Activated T-helper 17 cell treated with anti-CD3 and anti-CD28 coated beads, Interleukin-2, amount 50 U/mL, for 72 hours (primary cell): ENCODE results near the gene ZBP1. TPM values are rescaled to one million over a fixed set of nuclear protein-coding genes. Genes with fewer than 3 reads are reported as not detected.

ENCODE experiments used
- ATAC-seq: fragments of 150-1000 bp; cut with Tn5 transposase; replicated peaks from 2 replicates; pipeline ENCODE4 v1.10.0; 2021; ENCODE audit warnings: mild to moderate bottlenecking, moderate library complexity
- H3K27ac Mint-ChIP-seq: one replicate; pipeline ENCODE4 v1.8.0; 2022; ENCODE audit warnings: mixed read lengths
- H3K27me3 Mint-ChIP-seq: one replicate; pipeline ENCODE4 v1.8.0; 2022; ENCODE audit warnings: mixed read lengths
- H3K36me3 Mint-ChIP-seq: one replicate; pipeline ENCODE4 v1.8.0; 2022; ENCODE audit warnings: low read depth, mild to moderate bottlenecking, mixed read lengths
- H3K4me1 Mint-ChIP-seq: one replicate; pipeline ENCODE4 v1.8.0; 2022; ENCODE audit warnings: mixed read lengths
- H3K4me3 Mint-ChIP-seq: one replicate; pipeline ENCODE4 v1.8.0; 2022; ENCODE audit warnings: mild to moderate bottlenecking, mixed read lengths
- H3K9me3 Mint-ChIP-seq: one replicate; pipeline ENCODE4 v1.8.0; 2022; ENCODE audit warnings: mixed read lengths
- total RNA-seq, 2 donors: library from RNA; stranded (reverse); gene quantifications; one replicate each; pipeline ENCODE4 v1.2.3, GENCODE V29; 2022

The ZBP1 gene
- total RNA-seq, 2 donors from 2014 or later, result 1.0 to 1.7 TPM

DNA sequence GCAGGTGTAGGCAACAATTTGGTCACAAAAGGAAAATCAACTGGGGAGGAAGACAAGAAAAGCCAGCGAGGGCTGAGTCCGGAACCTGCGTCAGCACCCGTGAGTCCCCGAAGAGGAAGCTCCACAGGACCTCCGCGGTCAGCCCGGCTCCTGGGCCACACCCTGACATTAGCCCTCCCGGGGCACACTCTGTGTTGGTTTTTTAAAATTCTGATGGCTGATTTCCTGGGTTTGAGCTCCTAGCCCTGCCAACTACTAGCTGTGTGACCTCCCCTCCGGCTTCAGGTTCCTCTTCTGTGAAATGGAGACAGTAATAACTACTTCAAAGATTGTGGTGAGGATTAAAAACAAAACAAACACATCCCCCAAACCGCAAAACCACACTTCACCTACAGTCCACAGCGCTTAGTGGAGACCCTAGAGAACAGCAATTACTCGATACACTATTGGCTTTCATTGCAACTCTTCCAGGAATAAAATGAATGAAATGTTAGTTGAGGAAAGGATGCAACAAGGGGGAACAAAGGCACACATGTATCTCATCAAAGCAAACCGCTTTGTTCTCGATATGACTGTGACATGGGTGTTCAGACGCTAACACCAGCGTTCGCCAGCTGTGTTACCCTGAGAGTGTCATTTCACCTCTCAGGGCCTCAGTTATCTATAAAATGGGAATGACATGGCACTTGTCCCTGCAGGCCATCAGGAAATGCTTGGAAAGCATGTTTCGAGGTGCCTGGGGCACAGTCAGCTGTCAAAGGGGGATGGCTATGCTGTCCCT is 985 bp downstream of the ZBP1 start:
- ATAC-seq, result peak; percentile 80
- Mint-ChIP-seq H3K4me1 (peaks cover 41% of the 10 kb centered on the region), H3K27ac (peak overlapping the region; percentile 88), H3K27me3 (no peaks in the 10 kb centered on the region), H3K9me3 (no peaks in the 10 kb centered on the region), H3K36me3 (peaks cover 5% of the 10 kb centered on the region), H3K4me3 (peak overlapping the region; percentile 83)

DNA sequence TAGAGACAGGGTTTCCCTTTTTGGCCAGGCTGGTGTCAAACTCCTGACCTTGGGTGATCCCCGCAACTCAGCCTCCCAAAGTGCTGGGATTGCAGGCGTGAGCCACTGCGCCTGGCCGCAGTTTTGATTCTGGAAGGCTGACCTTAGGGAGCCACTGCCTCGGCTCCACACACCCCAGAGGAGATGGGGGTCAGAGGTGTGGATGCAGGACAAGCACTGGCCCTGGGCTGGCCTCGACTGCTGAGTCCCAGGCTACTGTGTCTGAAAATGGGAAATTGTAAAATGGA is 1.5 kb downstream of the ZBP1 start:
- Mint-ChIP-seq H3K36me3 (peaks cover 6% of the 10 kb centered on the region), H3K27me3 (no peaks in the 10 kb centered on the region), H3K4me3 (peak overlapping the region; percentile 83), H3K9me3 (no peaks in the 10 kb centered on the region), H3K4me1 (peaks cover 41% of the 10 kb centered on the region), H3K27ac (peak overlapping the region; percentile 88)
- ATAC-seq, result no peak

DNA sequence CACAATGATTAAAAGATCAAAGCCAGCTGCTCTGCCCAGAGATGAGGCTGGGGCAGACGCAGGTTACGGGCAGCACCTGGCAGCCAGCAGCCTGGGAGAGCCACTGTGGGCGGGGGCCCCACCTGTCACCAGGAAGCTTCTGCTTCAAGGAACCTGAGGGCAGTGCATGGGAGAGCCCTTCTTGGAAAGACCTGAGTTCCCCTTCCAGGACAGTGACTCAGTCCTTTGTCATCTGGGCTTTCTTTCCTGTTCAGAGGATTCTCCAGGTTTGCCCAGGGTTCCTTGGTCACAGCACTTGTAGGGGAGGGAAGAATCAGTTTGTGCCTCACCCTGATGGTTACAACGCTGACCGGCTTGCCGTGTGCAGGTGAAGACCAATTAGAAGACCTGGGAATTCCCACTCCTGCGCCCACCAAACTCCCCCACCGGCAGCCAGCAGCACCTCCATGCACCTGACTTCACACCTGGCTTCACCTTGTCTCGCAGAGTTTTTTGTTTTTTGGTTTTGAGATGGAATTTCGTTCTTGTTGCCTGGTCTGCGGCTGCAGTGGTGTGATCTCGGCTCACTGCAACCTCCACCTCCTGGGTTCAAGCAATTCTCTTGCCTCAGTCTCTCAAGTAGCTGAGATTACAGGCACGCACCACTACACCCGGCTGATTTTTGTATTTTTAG is 2.0 kb downstream of the ZBP1 start:
- peaks cover 10% of the 10 kb centered on the region for H3K36me3 Mint-ChIP-seq
- H3K27ac Mint-ChIP-seq, result peak overlapping the region; percentile 88
- H3K4me3 Mint-ChIP-seq, result peak overlapping the region; percentile 83
- peak; percentile 37 for ATAC-seq
- H3K9me3 Mint-ChIP-seq, result no peaks in the 10 kb centered on the region
- H3K27me3 Mint-ChIP-seq, result no peaks in the 10 kb centered on the region
- peaks cover 41% of the 10 kb centered on the region for H3K4me1 Mint-ChIP-seq

DNA sequence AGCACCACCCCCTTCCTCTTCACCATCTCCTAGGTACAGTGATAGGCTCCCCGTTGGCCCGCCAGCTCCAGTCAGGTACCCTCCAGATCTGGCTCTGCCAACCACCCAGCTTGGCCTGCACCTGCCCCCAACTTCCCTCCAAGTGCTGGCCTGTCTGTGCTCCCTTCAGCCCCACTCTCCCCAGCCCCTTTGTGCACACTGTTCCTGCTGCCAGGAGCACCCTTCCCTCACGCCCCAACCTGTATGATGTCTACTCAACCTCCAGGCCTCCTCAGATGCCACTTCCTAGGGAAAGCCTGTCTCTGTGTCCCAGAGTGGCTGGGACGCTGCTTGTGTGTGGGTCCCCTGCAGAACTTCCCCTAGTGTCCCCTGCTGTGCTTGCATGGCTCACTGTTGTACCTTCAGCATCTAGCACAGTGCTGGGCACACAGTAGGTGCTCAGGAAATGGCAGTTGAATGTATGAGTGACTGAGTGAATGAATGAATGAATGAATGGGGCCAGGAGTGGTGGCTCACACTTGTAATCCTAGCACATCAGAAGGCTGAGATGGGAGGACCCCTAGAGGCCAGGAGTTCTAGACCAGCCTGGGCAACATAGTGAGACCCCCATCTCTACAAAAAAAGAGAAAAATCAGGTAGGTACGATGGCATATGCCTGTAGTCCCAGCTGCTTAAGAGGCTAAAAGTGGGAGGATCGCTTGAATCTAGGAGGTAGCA is 3.0 kb downstream of the ZBP1 start:
- peaks cover 13% of the 10 kb centered on the region for H3K36me3 Mint-ChIP-seq
- peaks cover 35% of the 10 kb centered on the region for H3K4me1 Mint-ChIP-seq
- H3K27ac Mint-ChIP-seq, result no peak overlapping the region
- no peaks in the 10 kb centered on the region for H3K9me3 Mint-ChIP-seq
- H3K27me3 Mint-ChIP-seq, result no peaks in the 10 kb centered on the region
- H3K4me3 Mint-ChIP-seq, result peak overlapping the region; percentile 83
- no peak for ATAC-seq

DNA sequence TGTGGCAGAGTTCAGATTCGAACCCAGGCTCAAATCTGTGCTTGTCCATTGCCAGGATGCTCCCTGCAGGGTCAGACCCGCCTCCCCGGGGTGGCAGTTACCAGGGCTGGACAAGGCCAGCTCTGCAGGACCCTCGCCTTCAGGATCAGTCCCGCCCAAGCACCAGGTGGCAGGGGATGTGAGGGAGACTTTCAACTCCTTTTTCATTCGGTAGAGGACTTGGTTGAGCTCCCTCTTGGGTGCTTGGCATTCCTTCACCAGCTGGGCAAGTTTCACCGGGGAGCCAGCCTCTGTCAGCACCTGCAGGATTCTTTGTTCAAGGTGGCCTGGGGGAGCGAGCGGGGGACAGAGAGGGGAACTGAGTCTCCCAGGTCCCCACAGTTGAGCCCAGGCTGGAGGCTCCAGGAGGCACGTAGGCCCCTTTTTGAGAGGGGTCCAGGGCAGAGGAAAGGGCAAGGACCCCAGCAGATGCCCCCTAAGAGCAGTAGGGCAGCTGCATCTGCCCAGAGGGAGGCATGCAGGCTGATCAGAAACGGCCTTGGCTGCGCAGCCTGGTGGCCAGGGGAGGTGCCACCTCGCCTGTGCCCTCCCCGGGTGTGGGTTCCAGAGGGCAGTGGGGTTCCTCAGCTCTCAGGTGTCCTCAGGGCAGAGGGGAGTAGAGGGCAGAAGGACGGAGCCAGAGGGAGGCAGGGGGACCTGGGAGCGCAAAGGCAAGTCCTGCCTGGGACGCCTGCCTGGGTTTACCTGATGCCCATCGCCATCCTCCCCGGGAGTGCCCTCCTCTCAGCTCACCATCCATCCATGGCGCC is 3.9 kb downstream of the ZBP1 start:
- Mint-ChIP-seq H3K4me3 (no peak overlapping the region), H3K9me3 (no peaks in the 10 kb centered on the region), H3K27me3 (no peaks in the 10 kb centered on the region), H3K36me3 (peaks cover 13% of the 10 kb centered on the region), H3K4me1 (peaks cover 34% of the 10 kb centered on the region), H3K27ac (no peak overlapping the region)
- no peak for ATAC-seq

DNA sequence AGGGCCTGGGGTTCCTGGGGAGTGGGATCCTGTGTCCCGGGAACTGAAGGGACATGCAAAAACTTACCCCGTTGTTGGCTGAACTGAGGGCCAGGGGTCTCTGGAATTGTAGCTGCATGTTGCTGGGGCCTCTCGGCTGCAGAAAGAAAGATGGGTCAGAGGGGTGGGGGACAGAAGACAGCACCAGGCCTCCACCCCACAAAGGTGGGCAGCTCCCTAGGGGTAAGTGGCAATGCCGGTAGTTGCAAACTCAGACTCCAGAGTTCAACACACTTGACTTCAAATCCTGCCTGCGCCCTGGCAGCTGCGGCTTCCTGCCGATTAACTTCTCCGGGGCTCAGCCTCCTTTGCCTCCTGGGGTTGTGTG is 4.8 kb downstream of the ZBP1 start:
- no peaks in the 10 kb centered on the region for H3K27me3 Mint-ChIP-seq
- no peak overlapping the region for H3K27ac Mint-ChIP-seq
- H3K4me3 Mint-ChIP-seq, result no peak overlapping the region
- H3K9me3 Mint-ChIP-seq, result no peaks in the 10 kb centered on the region
- H3K36me3 Mint-ChIP-seq, result peaks cover 20% of the 10 kb centered on the region
- no peak for ATAC-seq
- H3K4me1 Mint-ChIP-seq, result peaks cover 28% of the 10 kb centered on the region

DNA sequence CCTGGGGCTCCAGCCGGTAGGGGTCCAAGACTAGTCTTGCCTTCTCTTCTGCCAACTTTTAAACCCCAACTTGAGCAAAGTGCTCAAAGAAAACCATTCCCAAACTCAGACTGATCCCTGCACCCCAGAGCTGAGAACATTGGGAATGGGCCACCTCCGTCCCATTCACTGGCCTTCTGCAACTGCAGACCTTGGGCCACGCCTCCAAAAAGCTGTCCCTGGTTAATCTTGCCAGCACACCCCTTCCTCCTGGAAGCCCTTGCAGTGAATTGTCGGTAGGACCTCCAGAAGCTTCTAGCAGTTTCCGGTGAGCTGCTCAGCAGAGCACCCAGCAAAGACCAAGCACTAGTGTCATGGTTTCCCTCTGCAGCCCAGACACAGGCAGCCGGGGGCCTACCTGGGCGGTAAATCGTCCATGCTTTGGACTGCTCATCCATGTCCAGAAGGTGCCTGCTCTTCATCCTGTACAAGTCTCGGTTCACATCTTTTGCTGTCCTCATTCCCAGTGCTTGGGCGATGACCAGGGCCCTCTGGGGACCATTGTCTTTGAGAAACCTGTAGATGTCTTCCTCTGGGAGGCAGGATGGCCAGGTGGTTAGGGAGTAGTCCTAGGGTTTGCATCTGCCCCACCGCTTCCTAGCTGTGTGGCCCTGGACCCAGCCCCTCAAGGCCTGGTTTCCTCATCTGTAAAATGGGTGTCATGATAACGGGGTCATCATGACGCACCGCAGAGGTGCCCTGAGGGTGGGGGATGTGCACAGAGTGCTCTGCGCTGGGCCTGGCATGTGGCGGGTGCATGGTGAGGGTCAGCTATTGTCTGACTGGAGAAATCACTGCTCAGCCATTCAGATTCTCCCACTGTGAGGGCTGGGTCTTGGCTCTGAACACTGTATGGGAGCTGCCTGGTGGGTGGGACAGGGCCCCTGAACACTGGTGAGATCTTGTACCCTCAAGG is 5.5 kb downstream of the ZBP1 start:
- Mint-ChIP-seq H3K36me3 (peaks cover 27% of the 10 kb centered on the region), H3K4me1 (peaks cover 23% of the 10 kb centered on the region), H3K9me3 (no peaks in the 10 kb centered on the region), H3K27me3 (no peaks in the 10 kb centered on the region), H3K27ac (no peak overlapping the region), H3K4me3 (no peak overlapping the region)
- no peak for ATAC-seq

DNA sequence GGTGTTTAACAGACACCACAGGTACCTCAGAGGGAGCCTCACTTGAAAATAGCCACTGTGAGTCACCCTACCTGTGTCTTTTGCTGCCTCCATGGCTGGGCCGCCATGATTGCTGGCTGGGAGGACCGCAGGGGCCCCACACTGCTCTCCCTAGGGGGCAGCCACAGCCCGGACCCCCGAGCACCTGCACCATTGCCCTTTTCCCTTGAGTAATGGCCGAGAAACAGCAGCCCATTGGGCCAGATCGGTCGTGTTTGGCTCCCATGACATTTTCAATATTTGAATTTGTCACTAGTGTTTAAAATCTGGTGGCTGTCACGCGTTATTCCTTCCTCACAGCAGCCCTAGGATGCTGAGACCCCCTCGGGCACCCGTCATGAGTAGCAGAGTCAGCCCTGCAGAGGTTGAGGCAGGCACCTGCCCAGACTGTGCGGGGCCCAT is 6.7 kb downstream of the ZBP1 start:
- Mint-ChIP-seq H3K9me3 (no peaks in the 10 kb centered on the region), H3K36me3 (peaks cover 39% of the 10 kb centered on the region), H3K4me1 (peaks cover 12% of the 10 kb centered on the region), H3K27ac (no peak overlapping the region), H3K4me3 (no peak overlapping the region), H3K27me3 (no peaks in the 10 kb centered on the region)
- no peak for ATAC-seq

DNA sequence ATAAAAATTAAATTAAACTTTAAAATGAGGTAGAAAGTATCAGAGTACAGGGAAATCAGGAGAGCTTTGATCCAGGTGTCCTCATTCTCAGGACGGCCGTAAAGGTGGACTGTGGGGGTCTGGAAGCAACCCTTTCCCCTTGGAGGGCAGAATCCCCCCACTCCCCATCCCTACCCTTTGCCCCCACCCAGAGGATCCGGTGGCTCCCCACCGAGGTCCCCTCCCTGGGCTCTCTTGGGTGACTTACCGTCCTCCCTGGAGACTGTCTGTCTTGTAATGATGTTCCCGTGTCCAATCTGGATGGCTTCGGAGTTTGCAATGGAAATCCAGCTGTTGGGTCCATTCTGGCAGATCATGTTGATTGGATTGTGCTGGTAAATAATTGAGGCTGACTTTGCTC is 7.3 kb downstream of the ZBP1 start:
- Mint-ChIP-seq H3K4me1 (peaks cover 7% of the 10 kb centered on the region), H3K4me3 (no peak overlapping the region), H3K27ac (no peak overlapping the region), H3K9me3 (no peaks in the 10 kb centered on the region), H3K36me3 (peaks cover 39% of the 10 kb centered on the region), H3K27me3 (no peaks in the 10 kb centered on the region)
- no peak for ATAC-seq

DNA sequence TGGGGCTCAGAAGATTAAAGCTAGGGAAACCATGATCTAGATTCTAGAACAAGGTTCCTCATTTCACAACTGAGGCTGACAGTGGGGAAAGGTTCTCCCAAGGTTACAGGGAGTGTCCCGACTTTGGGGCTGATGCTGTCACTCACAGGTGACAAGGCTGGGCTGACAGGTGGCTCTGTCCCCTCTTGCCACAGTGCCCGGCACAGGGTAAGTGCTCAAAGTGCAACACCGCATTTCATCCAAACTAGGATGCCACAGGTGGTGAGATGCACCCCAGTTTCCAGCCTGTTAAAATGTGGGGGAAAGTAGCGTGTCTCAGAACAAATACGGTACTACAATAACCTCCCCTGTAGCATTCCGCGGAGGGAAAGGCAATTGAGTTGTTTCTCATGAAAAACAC is 7.8 kb downstream of the ZBP1 start:
- Mint-ChIP-seq H3K27me3 (no peaks in the 10 kb centered on the region), H3K4me1 (peaks cover 6% of the 10 kb centered on the region), H3K36me3 (peaks cover 44% of the 10 kb centered on the region), H3K4me3 (no peak overlapping the region), H3K27ac (no peak overlapping the region), H3K9me3 (no peaks in the 10 kb centered on the region)
- ATAC-seq, result no peak

DNA sequence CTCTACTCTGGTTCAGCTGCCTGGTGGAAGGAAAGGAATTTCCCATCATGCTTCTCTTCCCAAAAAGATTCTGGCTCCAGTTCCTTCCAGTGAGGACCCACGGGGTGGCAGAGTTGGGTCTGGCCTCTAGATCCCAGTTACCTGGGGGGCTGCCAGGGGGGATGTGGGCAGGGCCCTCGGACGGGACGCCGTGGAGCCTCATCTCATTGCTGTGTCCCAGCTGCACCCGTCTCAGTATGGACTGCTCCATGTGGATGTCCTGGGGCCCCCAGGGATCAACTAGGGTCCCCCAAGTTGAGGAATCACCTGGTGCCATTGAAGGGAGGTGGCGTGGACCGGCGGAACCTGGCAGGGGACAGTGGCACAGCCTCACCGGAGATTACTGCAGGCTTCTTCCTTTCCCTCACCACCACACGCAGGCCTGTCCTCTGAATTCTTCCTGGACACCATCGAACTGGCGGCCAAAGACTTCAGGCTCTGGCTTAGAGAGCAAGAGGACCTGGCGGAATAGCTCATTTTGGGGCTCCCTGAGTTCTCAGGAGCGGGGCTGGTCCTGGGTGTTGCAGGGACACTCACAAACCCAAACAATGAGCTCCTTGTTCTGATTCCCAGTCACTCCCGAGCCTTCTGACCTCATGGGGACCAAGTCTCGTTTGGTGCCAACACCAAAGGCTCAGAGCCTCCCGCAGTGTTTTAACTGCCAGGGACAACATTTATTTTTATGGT is 8.5 kb downstream of the ZBP1 start:
- peaks cover 51% of the 10 kb centered on the region for H3K36me3 Mint-ChIP-seq
- H3K27me3 Mint-ChIP-seq, result no peaks in the 10 kb centered on the region
- no peak overlapping the region for H3K27ac Mint-ChIP-seq
- ATAC-seq, result no peak
- H3K4me3 Mint-ChIP-seq, result no peak overlapping the region
- no peaks in the 10 kb centered on the region for H3K4me1 Mint-ChIP-seq
- H3K9me3 Mint-ChIP-seq, result no peaks in the 10 kb centered on the region

DNA sequence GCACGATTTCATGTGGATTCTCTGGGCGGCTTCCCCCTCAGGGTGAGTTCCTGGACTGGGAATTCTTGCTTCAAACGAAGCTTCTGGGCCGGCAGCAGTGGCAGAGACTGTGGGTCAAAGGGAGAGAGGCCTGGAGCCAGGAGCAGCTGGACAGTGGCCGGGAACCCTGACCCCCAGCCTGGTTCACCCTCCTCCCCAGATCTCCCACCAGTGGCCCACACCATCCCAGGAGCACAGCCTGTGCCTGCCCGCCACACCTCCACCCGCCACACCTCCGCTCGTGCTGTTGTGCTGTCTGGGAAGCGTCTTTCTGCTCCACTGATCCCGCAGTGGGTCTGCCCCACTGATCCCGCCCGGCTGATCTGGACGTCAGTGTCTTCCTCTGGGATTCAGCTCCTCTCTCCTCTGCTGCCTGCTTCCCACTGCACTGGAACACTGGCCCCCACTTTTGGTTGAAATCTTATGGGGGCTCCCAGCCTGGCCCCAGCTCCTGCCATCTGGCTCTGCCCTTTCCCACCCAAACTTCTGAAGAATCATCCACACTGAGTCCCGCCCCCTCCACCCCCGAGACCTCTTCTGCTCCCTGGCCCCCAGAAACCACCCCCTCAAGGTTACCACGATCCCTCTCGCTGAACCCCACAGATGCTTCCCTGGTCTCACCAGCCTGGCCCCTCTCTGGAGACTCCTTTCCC is 9.8 kb downstream of the ZBP1 start:
- no peak for ATAC-seq
- peaks cover 51% of the 10 kb centered on the region for H3K36me3 Mint-ChIP-seq
- H3K27me3 Mint-ChIP-seq, result no peaks in the 10 kb centered on the region
- no peaks in the 10 kb centered on the region for H3K9me3 Mint-ChIP-seq
- peaks cover 2% of the 10 kb centered on the region for H3K4me1 Mint-ChIP-seq
- no peak overlapping the region for H3K4me3 Mint-ChIP-seq
- no peak overlapping the region for H3K27ac Mint-ChIP-seq

DNA sequence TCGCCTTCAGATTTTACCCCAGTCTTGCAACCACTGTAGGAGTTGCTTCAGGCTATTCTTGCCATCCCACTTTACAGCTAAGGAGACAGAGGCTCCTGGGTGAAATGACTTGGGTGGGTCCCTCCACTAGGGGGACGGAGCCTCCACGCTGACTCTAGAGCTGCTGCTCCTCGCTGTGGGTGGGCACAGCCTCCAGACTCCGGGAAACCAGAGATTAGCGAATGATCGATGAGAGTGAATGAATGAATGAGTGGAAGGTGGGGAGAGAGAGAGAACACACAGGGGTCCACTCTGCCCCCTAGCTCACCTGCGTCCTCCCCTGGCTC is 10.4 kb downstream of the ZBP1 start:
- H3K4me1 Mint-ChIP-seq, result peaks cover 7% of the 10 kb centered on the region

More for the DNA sequence above, 10.4 kb downstream of the ZBP1 start:
- ATAC-seq, result no peak
- H3K9me3 Mint-ChIP-seq, result no peaks in the 10 kb centered on the region
- H3K27me3 Mint-ChIP-seq, result no peaks in the 10 kb centered on the region
- no peak overlapping the region for H3K27ac Mint-ChIP-seq
- H3K36me3 Mint-ChIP-seq, result peaks cover 51% of the 10 kb centered on the region
- no peak overlapping the region for H3K4me3 Mint-ChIP-seq
